AG04450 (cell line): Measurements from ENCODE around the gene CPOX. TPM values are rescaled to one million over a fixed set of nuclear protein-coding genes. Genes with fewer than 3 reads are reported as not detected.

Experiments
- CTCF ChIA-PET: fragments of 300-600, 350-600 bp; formaldehyde crosslinking; extraction: SDS; loops from one replicate; lab custom pipeline; 2022; ENCODE audit warnings: antibody characterized with exemption, inconsistent platforms; lab: Charles Lee
- POLR2A ChIA-PET: fragments of 350-600 bp; formaldehyde crosslinking; extraction: SDS; loops from one replicate; lab custom pipeline; 2021; ENCODE audit warnings: antibody characterized with exemption, inconsistent platforms; lab: Yijun Ruan, JAX
- DNase-seq: peaks from one replicate; pipeline ENCODE4 v3.0.0-alpha.2; 2011; ENCODE audit warnings: low read depth, low spot score
- H3K27ac ChIP-seq: one replicate; pipeline ENCODE4 v1.5.1; 2012; ENCODE audit warnings: low read depth, low read length, control low read depth
- H3K27me3 ChIP-seq: one replicate; pipeline ENCODE4 v1.6.0; 2012; ENCODE audit warnings: low read length; ENCODE audit not compliant: control insufficient read depth, insufficient read depth
- H3K4me3 ChIP-seq: 2 replicates; pipeline ENCODE4 v1.5.1; 2011; ENCODE audit warnings: mild to moderate bottlenecking, low read depth, low read length, control low read depth
- H3K9me3 ChIP-seq: 2 replicates; pipeline ENCODE4 v1.5.1; 2012; ENCODE audit warnings: low read length; ENCODE audit not compliant: control insufficient read depth, insufficient read depth
- polyA plus RNA-seq: library from polyadenylated mRNA; depleted of rRNA; stranded (reverse); fragments of >200 nt; gene quantifications from 2 replicates; pipeline ENCODE4 v1.2.3, GENCODE V29; 2011
- TF ChIP-seq, protein P1 (sequence below): IDR thresholded peaks from 2 replicates; pipeline ENCODE4 v1.5.1; 2011; ENCODE audit warnings: low read depth, low read length, control low read depth, inconsistent platforms

The CPOX gene
- polyA plus RNA-seq, 1 experiment, result 19.6 TPM

DNA sequence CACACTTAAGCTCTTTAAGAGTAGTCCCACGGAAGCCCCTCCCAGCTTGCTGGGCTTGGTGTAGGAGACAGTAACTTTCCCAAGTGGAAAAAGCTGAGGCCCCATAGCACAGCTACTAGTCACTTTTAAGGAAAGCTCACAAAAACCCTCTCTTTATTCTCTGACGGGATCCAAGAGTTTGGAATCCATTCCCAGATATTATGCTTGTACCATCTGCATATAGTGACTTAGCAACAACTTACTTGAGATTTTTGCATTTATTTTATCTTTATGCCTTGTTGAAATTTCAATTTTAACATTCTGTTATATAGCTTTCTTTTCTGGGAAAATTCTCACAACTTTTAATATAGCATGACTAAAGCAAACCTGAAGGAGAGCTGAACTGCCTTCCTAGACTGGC is 42.2 kb downstream of the CPOX start:
- H3K9me3 ChIP-seq, result no peaks in the 10 kb centered on the region
- H3K27ac ChIP-seq, result no peak overlapping the region
- peaks cover 3% of the 10 kb centered on the region for H3K27me3 ChIP-seq
- TF ChIP-seq, protein P1, sequence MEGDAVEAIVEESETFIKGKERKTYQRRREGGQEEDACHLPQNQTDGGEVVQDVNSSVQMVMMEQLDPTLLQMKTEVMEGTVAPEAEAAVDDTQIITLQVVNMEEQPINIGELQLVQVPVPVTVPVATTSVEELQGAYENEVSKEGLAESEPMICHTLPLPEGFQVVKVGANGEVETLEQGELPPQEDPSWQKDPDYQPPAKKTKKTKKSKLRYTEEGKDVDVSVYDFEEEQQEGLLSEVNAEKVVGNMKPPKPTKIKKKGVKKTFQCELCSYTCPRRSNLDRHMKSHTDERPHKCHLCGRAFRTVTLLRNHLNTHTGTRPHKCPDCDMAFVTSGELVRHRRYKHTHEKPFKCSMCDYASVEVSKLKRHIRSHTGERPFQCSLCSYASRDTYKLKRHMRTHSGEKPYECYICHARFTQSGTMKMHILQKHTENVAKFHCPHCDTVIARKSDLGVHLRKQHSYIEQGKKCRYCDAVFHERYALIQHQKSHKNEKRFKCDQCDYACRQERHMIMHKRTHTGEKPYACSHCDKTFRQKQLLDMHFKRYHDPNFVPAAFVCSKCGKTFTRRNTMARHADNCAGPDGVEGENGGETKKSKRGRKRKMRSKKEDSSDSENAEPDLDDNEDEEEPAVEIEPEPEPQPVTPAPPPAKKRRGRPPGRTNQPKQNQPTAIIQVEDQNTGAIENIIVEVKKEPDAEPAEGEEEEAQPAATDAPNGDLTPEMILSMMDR, result no peak
- ChIA-PET POLR2A (interaction anchor here (0.6 kb wide), 1 partner anchor 14 kb away, joined by 4 read pairs; no protein-coding TSS in a partner anchor), CTCF (no interaction called here)
- H3K4me3 ChIP-seq, result no peak overlapping the region
- no peak for DNase-seq

- ChIA-PET POLR2A (interaction anchor here (0.6 kb wide), 1 partner anchor 14 kb away, joined by 4 read pairs; no protein-coding TSS in a partner anchor), CTCF (no interaction called here)
- H3K27me3 ChIP-seq, result peaks cover 3% of the 10 kb centered on the region
- H3K9me3 ChIP-seq, result no peaks in the 10 kb centered on the region
- no peak overlapping the region for H3K27ac ChIP-seq
- TF ChIP-seq, protein P1, result no peak
- H3K4me3 ChIP-seq, result no peak overlapping the region
- no peak for DNase-seq
Observed at GRCh38 chr3:98550833-98551232, 42.6 kb downstream of the CPOX start.

GRCh38 chr3:98548544-98548943 is 44.9 kb downstream of the CPOX start:
- H3K27ac ChIP-seq, result no peak overlapping the region
- no peak for DNase-seq
- ChIA-PET CTCF (no interaction called here), POLR2A (no interaction called here)
- peaks cover 3% of the 10 kb centered on the region for H3K27me3 ChIP-seq
- no peak overlapping the region for H3K4me3 ChIP-seq
- H3K9me3 ChIP-seq, result no peaks in the 10 kb centered on the region
- TF ChIP-seq, protein P1, result no peak

- H3K4me3 ChIP-seq, result no peak overlapping the region
- no peak overlapping the region for H3K27ac ChIP-seq
- peaks cover 3% of the 10 kb centered on the region for H3K27me3 ChIP-seq
- no peak for DNase-seq
- H3K9me3 ChIP-seq, result no peaks in the 10 kb centered on the region
- TF ChIP-seq, protein P1, result no peak
- ChIA-PET POLR2A (no interaction called here), CTCF (no interaction called here)
Observed at GRCh38 chr3:98545940-98546339, 47.5 kb downstream of the CPOX start.

GRCh38 chr3:98542623-98543022 is 50.8 kb downstream of the CPOX start:
- Histone ChIP-seq H3K4me3 (no peak overlapping the region), H3K27me3 (no peaks in the 10 kb centered on the region), H3K27ac (no peak overlapping the region), H3K9me3 (peaks cover 4% of the 10 kb centered on the region; the same call in 1 of the 2 replicates)
- TF ChIP-seq, protein P1, result no peak
- no peak for DNase-seq
- POLR2A ChIA-PET, result no interaction called here
- CTCF ChIA-PET, result no interaction called here
